Fibroblast of peridontal ligament (primary cell): Measurements from ENCODE around the gene TM9SF1.

Experiments
- DNase-seq: peaks from one replicate; pipeline ENCODE4 v3.0.0-alpha.2; 2010; ENCODE audit errors: extremely low read depth

Gene TM9SF1

GRCh38 chr14:24195186-24196070, at the start of gene TM9SF1:
Gene TM9SF1, minus strand, starts transcription at chr14:24195441. Its CDS starts 422 bp downstream, at chr14:24195019.
- DNase-seq: peak; percentile 79

GRCh38 chr14:24243336-24243836, 48.1 kb upstream of the TM9SF1 start:
- no peak for DNase-seq

- peak; percentile 87 for DNase-seq
Observed at GRCh38 chr14:24241829-24242443, 46.7 kb upstream of the TM9SF1 start.

GRCh38 chr14:24240110-24240918, 45.1 kb upstream of the TM9SF1 start:
- DNase-seq: no peak

- DNase-seq: no peak
Observed at GRCh38 chr14:24238527-24239037, 43.3 kb upstream of the TM9SF1 start.

GRCh38 chr14:24238123-24238522, 42.9 kb upstream of the TM9SF1 start:
- no peak for DNase-seq

GRCh38 chr14:24237463-24237955, 42.3 kb upstream of the TM9SF1 start:
- no peak for DNase-seq

- no peak for DNase-seq
Observed at GRCh38 chr14:24236689-24237462, 41.6 kb upstream of the TM9SF1 start.

GRCh38 chr14:24235804-24236688, 40.8 kb upstream of the TM9SF1 start:
- no peak for DNase-seq

- no peak for DNase-seq
Observed at GRCh38 chr14:24234095-24235005, 39.1 kb upstream of the TM9SF1 start.

GRCh38 chr14:24233538-24233866, 38.3 kb upstream of the TM9SF1 start:
- no peak for DNase-seq

- DNase-seq: no peak
Observed at GRCh38 chr14:24232645-24233537, 37.6 kb upstream of the TM9SF1 start, which contains the start of gene GMPR2. Gene GMPR2, plus strand, starts transcription at chr14:24232929. Its CDS starts 325 bp downstream, at chr14:24233254.

GRCh38 chr14:24232121-24232644, 36.9 kb upstream of the TM9SF1 start, which contains the start of gene NEDD8:
Gene NEDD8, minus strand, starts transcription at chr14:24232367. Its CDS starts 100 bp downstream, at chr14:24232267.
- DNase-seq: peak; percentile 97

GRCh38 chr14:24231263-24232120, 36.3 kb upstream of the TM9SF1 start:
- no peak for DNase-seq

GRCh38 chr14:24228902-24229301, 33.7 kb upstream of the TM9SF1 start:
- no peak for DNase-seq

GRCh38 chr14:24226473-24226872, 31.2 kb upstream of the TM9SF1 start:
- no peak for DNase-seq
